GM20000 (cell line): ENCODE data around the gene USP28.

ENCODE experiments used
- DNase-seq: peaks from one replicate; pipeline ENCODE4 v3.0.0; 2012; ENCODE audit warnings: low spot score
- CTCF ChIP-seq: IDR thresholded peaks from 2 replicates; pipeline ENCODE4 v1.5.1; 2012; ENCODE audit warnings: mild to moderate bottlenecking, control low read depth; ENCODE audit errors: extremely low read depth, missing control alignments

Gene USP28

DNA sequence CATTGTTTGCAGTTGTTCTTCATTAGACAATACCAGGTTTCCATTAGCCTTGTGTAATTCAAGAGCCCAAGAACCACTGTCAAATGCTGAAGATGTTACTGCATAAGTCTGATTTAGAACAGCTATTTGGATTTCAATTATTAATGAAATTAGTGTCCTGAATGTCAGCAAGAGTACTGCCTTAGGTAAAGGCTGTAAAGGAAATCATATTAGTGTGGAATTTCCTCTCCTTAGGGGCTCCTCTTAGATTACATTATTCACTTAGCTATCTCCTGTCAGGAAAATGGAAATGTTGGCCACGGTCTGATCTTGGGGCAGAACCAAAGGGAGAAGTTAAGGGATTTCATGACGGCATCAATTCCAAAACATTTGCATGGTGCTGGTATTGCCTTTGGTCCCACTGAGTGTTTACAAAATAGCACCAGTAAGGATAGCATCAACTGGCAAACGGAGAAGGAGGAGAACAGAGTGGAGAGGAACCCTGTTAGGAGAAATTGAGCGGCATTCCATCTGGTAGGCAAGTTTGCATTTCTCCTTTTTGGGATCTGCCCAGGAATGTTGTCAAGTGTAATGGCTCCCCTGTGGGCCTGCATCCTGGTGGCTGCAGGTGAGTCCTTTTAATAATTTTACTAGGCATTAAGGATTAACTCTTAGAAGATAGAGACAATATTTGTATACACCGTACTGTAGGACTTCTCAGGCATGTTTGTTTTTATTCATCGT, 29.2 kb upstream of the USP28 start, which contains the start of gene HTR3B:
TSS of gene HTR3B (plus strand) at position 418 of the 723 bp plus-strand sequence. CDS start at position 556, 138 bp downstream.
- no peak for TF ChIP-seq CTCF
- no peak for DNase-seq

GRCh38 chr11:113901141-113901540, 25.8 kb upstream of the USP28 start:
- no peak for DNase-seq
- TF ChIP-seq CTCF = no peak

DNA sequence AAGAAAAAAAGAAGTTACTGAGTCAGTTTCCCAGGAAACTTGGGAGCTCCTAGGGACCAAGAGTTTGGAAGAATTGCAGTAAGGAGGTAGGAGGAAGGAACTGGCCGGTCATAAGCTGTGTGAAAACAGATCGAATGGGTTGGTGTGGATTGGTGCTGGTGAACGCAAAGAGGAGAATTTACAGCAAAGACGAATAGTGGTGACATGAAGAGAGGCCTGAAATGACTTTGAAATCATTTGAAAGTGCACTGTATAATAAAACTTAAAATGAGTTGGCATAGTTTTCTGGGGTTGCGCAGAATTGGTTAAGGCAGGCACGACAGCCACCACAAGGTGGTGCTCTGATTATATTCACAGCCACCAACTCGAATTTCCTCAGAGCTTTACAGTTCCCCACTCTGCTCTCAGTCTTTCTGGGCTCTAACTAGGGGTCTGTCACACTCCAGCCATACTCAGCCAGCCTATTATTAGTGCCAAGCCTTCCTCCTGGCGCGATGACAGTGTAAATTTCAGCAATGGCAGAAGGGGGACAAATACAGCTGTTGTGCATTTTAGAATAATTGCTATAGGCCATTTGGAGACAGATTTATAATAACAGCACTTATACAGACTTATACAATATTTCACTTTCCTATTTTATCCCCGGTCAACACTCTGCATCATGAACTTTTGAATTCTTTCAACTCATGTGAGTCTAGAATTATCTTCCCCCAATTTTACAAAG, 20.9 kb upstream of the USP28 start:
- TF ChIP-seq CTCF = peak; percentile 66
- DNase-seq = peak; percentile 41

- no peak for DNase-seq
- TF ChIP-seq CTCF = no peak
These were observed 20.2 kb upstream of the USP28 start for GRCh38 chr11:113895367-113896155.

DNA sequence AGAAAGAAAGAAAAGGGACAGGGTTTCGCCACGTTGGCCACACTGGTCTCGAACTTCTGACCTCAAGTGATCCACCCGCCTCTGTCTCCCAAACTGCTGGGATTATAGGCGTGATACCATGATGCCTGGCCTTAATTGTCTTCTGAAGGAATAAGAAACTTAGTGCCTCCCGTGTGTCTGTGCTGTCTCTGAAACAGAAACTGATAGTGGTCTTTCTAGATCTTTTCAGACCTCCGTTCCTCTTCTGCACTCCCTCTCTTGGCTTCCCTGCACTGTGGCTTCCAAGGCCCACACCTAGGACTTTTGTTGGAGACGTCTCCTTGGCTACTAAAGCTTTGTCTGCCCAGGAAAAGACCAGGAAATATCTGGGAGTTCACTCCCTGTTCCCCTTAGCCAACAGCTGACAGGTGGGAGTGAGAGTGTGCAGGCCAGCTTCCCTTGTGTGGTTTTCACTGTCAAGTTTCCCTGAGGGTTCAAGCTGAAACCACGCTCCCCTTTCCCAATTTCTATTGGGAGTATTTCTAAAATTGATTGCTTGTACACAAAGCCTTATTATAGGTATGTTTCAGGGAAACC, 19.1 kb upstream of the USP28 start:
- DNase-seq = peak; percentile 40
- TF ChIP-seq CTCF = no peak

- DNase-seq = no peak
These were observed 13.5 kb upstream of the USP28 start for GRCh38 chr11:113888848-113889247.

More at GRCh38 chr11:113888848-113889247, 13.5 kb upstream of the USP28 start:
- no peak for TF ChIP-seq CTCF
